Ovary (tissue), 3 donors: Measurements from ENCODE around the gene QPRT.
"Not testable (repeated sequence)": the region's sequence is repeated elsewhere in the genome, so short reads cannot be mapped to it uniquely, and the experiment has no call there.

ENCODE experiments used
- EP300 ChIP-seq: sonication (generic); formaldehyde crosslinking; IDR thresholded peaks from one replicate; pipeline ENCODE4 v1.6.1; 2017; ENCODE audit warnings: antibody characterized with exemption
- TF ChIP-seq, protein P1 (sequence below), 3 donors: fragments of 450-650 bp in 2 of 3; fragments of 200-600 bp in 1 of 3; IDR thresholded peaks; one replicate each; pipeline versions ENCODE4 v1.5.1 to v1.8.0; 2016 to 2022; ENCODE audit warnings: antibody characterized with exemption in 3 of 3, mild to moderate bottlenecking in 1 of 3
- donor health status: DM: no; HTN: no; CAD: no.

DNA sequence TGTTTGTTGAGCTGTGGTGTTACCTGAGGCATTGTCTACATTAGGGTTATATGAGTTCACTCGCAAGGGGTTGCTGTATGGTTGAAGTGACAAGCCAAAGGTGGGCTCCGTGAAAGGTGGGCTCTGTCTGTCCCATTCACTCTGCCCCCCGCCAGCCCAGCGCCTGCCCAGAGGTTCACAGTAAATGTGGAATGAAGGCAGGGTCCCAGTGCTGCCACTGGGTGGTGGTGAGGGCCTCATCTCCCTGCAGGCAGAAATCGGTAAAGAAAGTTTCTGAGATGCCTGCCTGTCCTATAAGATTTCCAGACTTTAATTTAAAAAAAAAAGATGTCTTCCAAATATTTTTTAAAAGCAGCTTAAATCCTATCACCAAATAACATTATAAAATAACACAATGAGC is 42.6 kb upstream of the QPRT start:
- TF ChIP-seq, protein P1, sequence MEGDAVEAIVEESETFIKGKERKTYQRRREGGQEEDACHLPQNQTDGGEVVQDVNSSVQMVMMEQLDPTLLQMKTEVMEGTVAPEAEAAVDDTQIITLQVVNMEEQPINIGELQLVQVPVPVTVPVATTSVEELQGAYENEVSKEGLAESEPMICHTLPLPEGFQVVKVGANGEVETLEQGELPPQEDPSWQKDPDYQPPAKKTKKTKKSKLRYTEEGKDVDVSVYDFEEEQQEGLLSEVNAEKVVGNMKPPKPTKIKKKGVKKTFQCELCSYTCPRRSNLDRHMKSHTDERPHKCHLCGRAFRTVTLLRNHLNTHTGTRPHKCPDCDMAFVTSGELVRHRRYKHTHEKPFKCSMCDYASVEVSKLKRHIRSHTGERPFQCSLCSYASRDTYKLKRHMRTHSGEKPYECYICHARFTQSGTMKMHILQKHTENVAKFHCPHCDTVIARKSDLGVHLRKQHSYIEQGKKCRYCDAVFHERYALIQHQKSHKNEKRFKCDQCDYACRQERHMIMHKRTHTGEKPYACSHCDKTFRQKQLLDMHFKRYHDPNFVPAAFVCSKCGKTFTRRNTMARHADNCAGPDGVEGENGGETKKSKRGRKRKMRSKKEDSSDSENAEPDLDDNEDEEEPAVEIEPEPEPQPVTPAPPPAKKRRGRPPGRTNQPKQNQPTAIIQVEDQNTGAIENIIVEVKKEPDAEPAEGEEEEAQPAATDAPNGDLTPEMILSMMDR (IDR thresholded peaks at IDR 0.05): not testable (repeated sequence)
- TF ChIP-seq EP300: not testable (repeated sequence)
